Measurements from ENCODE around the gene NEAT1. TPM values are rescaled to one million over a fixed set of nuclear protein-coding genes. Genes with fewer than 3 reads are reported as not detected.

The NEAT1 gene
- total and polyA plus RNA-seq, 9 of the 15 experiments (the other 6 are each of a cell fraction or from before 2014, with no cell fraction given): 20.1 to 389 (median 62.8) TPM

- TF ChIP-seq ZBTB11 (CRISPR knock-in tag; IDR thresholded peaks at IDR 0.05) (no peak), E2F8 (IDR thresholded peaks at IDR 0.05; ENCODE audit: low read depth, partially characterized antibody) (peak; percentile 54), CREB3 (tag; conservative IDR thresholded peaks at IDR 0.05; ENCODE audit: low read depth) (no peak), SUPT5H (IDR thresholded peaks at IDR 0.05) (peak; percentile 74), POLR2G (IDR thresholded peaks at IDR 0.05; ENCODE audit: low read depth, low read length) (peak; percentile 79), PHB (CRISPR knock-in tag; IDR thresholded peaks at IDR 0.05) (0 out of 2 replicates have a peak, but pooled peaks have one; percentile 34), ZNF830 (CRISPR knock-in tag; IDR thresholded peaks at IDR 0.05) (0 out of 2 replicates have a peak, but pooled peaks have one; percentile 63), ZNF253 (CRISPR knock-in tag; conservative IDR thresholded peaks at IDR 0.05) (0 out of 2 replicates have a peak, but pooled peaks have one; percentile 12), SPI1 (IDR thresholded peaks at IDR 0.05; ENCODE audit: borderline replicate concordance, low read depth, low read length) (peak; percentile 77), TBL1XR1 (IDR thresholded peaks at IDR 0.05; ENCODE audit: low read length in 2 of 2) (0 out of 4 replicates have a peak, but pooled peaks of 1 of the 2 experiments have one; percentile 18), ZNF143 (CRISPR knock-in tag; IDR thresholded peaks at IDR 0.05) (no peak), ZNF274 (IDR thresholded peaks at IDR 0.05; ENCODE audit: borderline replicate concordance, low read depth, low read length) (peak; percentile 49; the same call in 1 of the 2 replicates), RERE (CRISPR knock-in tag; IDR thresholded peaks at IDR 0.05; ENCODE audit: borderline replicate concordance) (no peak)
Measured at GRCh38 chr11:65429724-65430405, 7.3 kb downstream of the NEAT1 start (continued).

All from K562 (cell line).